Loucy (cell line): ENCODE measurements around the gene PPFIA4.
A peak's percentile ranks its signal among the peaks of the same experiment; 100 is the strongest.

Source experiments
- H2AFZ ChIP-seq: fragments of 200-600 bp; sonication (generic); 2 replicates; pipeline ENCODE4 v1.6.0; 2016; ENCODE audit warnings: antibody characterized with exemption, mild to moderate bottlenecking, low read length, moderate library complexity
- H3F3A ChIP-seq: fragments of 200-600 bp; 2 replicates; pipeline ENCODE4 v1.6.0; 2016; ENCODE audit warnings: antibody characterized with exemption, low read depth, mild to moderate bottlenecking
- H3K27me3 ChIP-seq: fragments of 200-600 bp; sonication (generic); 2 replicates; pipeline ENCODE4 v1.6.1; 2014; ENCODE audit warnings: low read length, mild to moderate bottlenecking; ENCODE audit not compliant: insufficient read depth, poor library complexity, severe bottlenecking
- H3K36me3 ChIP-seq: fragments of 200-600 bp; sonication (generic); 2 replicates; pipeline ENCODE4 v1.6.1; 2016; ENCODE audit warnings: low read length; ENCODE audit not compliant: insufficient read depth
- H3K4me1 ChIP-seq: fragments of 200-600 bp; sonication (generic); 2 replicates; pipeline ENCODE4 v1.5.1; 2014; ENCODE audit warnings: low read length, mild to moderate bottlenecking; ENCODE audit not compliant: insufficient read depth, poor library complexity, severe bottlenecking
- H3K4me2 ChIP-seq: fragments of 200-600 bp; sonication (generic); 2 replicates; pipeline ENCODE4 v1.6.0; 2014; ENCODE audit warnings: antibody characterized with exemption, low read length, low read depth, mild to moderate bottlenecking; ENCODE audit not compliant: poor library complexity, severe bottlenecking
- H3K4me3 ChIP-seq: fragments of 200-600 bp; sonication (generic); 2 replicates; pipeline ENCODE4 v1.5.1; 2014; ENCODE audit warnings: low read length, mild to moderate bottlenecking, mixed read lengths; ENCODE audit not compliant: poor library complexity, severe bottlenecking
- H3K79me2 ChIP-seq: fragments of 200-600 bp; sonication (generic); 2 replicates; pipeline ENCODE4 v1.6.1; 2014; ENCODE audit warnings: low read length; ENCODE audit not compliant: insufficient read depth
- H3K9ac ChIP-seq: fragments of 200-600 bp; sonication (generic); 2 replicates; pipeline ENCODE4 v1.6.0; 2014; ENCODE audit warnings: mild to moderate bottlenecking, low read depth, low read length, moderate library complexity; ENCODE audit not compliant: poor library complexity, severe bottlenecking
- H3K9me2 ChIP-seq: fragments of 200-600 bp; sonication (generic); replicated peaks from 2 replicates; pipeline ENCODE4 v1.6.1; 2016; ENCODE audit warnings: low read depth, low read length, mixed read lengths
- H3K9me3 ChIP-seq: fragments of 200-600 bp; sonication (generic); 2 replicates; pipeline ENCODE4 v1.6.1; 2014; ENCODE audit warnings: mild to moderate bottlenecking, antibody characterized with exemption, low read length, low read depth; ENCODE audit not compliant: insufficient read depth
- H4K20me1 ChIP-seq: fragments of 200-600 bp; sonication (generic); 2 replicates; pipeline ENCODE4 v1.6.0; 2014; ENCODE audit warnings: antibody characterized with exemption, low read length, mild to moderate bottlenecking; ENCODE audit not compliant: insufficient read depth, poor library complexity, severe bottlenecking
- CTCF ChIP-seq: fragments of 200-600 bp; sonication (generic); conservative IDR thresholded peaks from 2 replicates; pipeline ENCODE4 v1.5.1; 2014; ENCODE audit warnings: mild to moderate bottlenecking, antibody characterized with exemption, low read length
- EZH2phosphoT487 ChIP-seq: fragments of 200-600 bp; IDR thresholded peaks from 2 replicates; pipeline ENCODE4 v1.6.1; 2018; ENCODE audit warnings: antibody characterized with exemption, mild to moderate bottlenecking, moderate library complexity, borderline replicate concordance

The PPFIA4 gene

GRCh38 chr1:203124546-203125317 lies 98.4 kb downstream of the PPFIA4 start:
- no peak for TF ChIP-seq EZH2phosphoT487
- no peak for TF ChIP-seq CTCF
- H3K9ac ChIP-seq: no peak overlapping the region
- no peaks in the 10 kb centered on the region for H3K9me2 ChIP-seq
- no peaks in the 10 kb centered on the region for H4K20me1 ChIP-seq
- peaks cover 45% of the 10 kb centered on the region for H3K4me1 ChIP-seq
- H3K36me3 ChIP-seq: no peaks in the 10 kb centered on the region
- H3K79me2 ChIP-seq: no peaks in the 10 kb centered on the region
- no peak overlapping the region for H2AFZ ChIP-seq
- no peaks in the 10 kb centered on the region for H3F3A ChIP-seq
- H3K4me2 ChIP-seq: peak overlapping the region; percentile 7
- no peaks in the 10 kb centered on the region for H3K9me3 ChIP-seq
- no peaks in the 10 kb centered on the region for H3K27me3 ChIP-seq
- no peak overlapping the region for H3K4me3 ChIP-seq

- Histone ChIP-seq H3K4me1 (peaks cover 40% of the 10 kb centered on the region), H3K79me2 (no peaks in the 10 kb centered on the region), H3K9me2 (no peaks in the 10 kb centered on the region), H3K9me3 (no peaks in the 10 kb centered on the region), H3K36me3 (no peaks in the 10 kb centered on the region), H2AFZ (no peak overlapping the region), H4K20me1 (no peaks in the 10 kb centered on the region), H3K27me3 (no peaks in the 10 kb centered on the region), H3K4me2 (peak overlapping the region; percentile 94), H3F3A (no peaks in the 10 kb centered on the region), H3K9ac (no peak overlapping the region), H3K4me3 (no peak overlapping the region)
- TF ChIP-seq EZH2phosphoT487 (no peak), CTCF (peak; percentile 60)
These were observed 100.0 kb downstream of the PPFIA4 start for GRCh38 chr1:203126151-203126865.

- H3K9ac ChIP-seq: peak overlapping the region; percentile 51
- H3K4me3 ChIP-seq: peak overlapping the region; percentile 73
- H3K79me2 ChIP-seq: no peaks in the 10 kb centered on the region
- H3F3A ChIP-seq: no peaks in the 10 kb centered on the region
- peak overlapping the region; percentile 94 for H3K4me2 ChIP-seq
- no peaks in the 10 kb centered on the region for H3K9me2 ChIP-seq
- H3K4me1 ChIP-seq: peaks cover 32% of the 10 kb centered on the region
- no peaks in the 10 kb centered on the region for H3K9me3 ChIP-seq
- H3K36me3 ChIP-seq: no peaks in the 10 kb centered on the region
- no peak for TF ChIP-seq EZH2phosphoT487
- TF ChIP-seq CTCF: no peak
- no peaks in the 10 kb centered on the region for H3K27me3 ChIP-seq
- no peaks in the 10 kb centered on the region for H4K20me1 ChIP-seq
- H2AFZ ChIP-seq: peak overlapping the region; percentile 95; the same call in 1 of the 2 replicates
These were observed 100.8 kb downstream of the PPFIA4 start for GRCh38 chr1:203126866-203127665.
